CMK (cell line): ENCODE measurements around the gene OR2V1.
"Not testable (repeated sequence)": the region's sequence is repeated elsewhere in the genome, so short reads cannot be mapped to it uniquely, and the experiment has no call there.

Source experiments
- DNase-seq: peaks from one replicate; pipeline ENCODE4 v3.0.0-alpha.2; 2010; ENCODE audit warnings: low read depth

OR2V1 gene

DNA sequence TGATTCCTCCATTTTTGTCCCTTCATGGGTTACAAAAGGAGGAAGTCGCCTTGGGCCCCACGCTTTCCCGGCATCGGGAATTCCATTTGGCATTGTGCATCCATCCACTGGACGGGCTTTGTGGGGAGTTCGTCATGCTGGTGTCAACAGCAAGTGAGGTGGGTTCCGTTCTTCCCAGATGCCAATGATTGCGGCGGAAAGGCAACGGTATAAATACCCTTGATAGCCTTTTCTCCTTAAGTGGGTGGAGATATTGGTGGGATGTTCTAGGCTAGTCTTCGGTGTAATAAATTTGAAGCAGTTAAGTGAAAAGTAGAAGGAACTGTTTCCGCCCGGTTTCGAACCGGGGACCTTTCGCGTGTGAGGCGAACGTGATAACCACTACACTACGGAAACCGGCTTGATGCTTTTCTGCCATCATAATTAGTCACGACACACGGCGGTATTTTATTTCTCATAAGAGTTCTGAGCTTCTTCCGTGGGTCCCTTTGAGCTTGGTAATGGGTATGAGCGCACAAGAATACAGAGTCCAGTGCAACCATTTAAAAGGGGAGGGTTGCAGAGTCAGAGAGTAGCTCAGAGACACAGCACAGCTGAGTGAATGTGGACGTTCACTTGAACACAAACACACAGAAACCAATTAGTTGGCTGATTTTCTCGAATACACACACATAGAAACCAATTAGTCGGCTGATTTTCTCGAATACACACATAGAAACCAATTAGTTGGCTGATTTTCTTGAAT is 28.9 kb downstream of the OR2V1 start:
- not testable (repeated sequence) for DNase-seq

DNA sequence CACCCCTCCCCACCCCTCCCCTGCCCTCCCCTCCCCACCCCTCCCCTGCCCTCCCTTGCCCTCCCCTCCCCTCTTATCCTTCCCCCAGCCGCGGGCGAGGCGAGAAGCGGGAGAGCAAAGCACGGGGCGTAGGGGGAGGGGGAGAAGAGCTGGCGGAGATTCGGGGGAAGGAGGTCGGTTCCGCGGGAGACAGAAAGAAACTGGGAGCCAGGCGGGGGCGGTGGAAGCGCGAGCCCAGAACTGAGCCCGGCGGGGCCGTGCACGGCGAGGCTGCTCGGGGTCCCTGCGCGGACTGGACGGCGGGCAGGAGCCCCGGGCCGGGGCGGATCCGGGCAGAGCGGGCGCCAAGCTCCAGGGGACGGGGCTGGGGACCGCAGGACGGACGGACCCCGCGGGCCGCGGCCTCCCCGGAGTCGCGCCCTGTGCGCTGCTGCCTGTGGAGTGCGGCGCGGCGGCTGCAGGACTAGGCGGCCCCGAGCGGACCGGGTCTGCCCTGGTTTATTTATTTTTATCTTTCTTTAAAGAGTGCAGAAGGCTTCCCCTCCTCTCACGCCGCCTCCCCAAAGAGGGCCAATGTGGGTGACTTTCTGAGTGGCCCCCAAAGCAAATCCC is 29.8 kb downstream of the OR2V1 start:
- not testable (repeated sequence) for DNase-seq

DNA sequence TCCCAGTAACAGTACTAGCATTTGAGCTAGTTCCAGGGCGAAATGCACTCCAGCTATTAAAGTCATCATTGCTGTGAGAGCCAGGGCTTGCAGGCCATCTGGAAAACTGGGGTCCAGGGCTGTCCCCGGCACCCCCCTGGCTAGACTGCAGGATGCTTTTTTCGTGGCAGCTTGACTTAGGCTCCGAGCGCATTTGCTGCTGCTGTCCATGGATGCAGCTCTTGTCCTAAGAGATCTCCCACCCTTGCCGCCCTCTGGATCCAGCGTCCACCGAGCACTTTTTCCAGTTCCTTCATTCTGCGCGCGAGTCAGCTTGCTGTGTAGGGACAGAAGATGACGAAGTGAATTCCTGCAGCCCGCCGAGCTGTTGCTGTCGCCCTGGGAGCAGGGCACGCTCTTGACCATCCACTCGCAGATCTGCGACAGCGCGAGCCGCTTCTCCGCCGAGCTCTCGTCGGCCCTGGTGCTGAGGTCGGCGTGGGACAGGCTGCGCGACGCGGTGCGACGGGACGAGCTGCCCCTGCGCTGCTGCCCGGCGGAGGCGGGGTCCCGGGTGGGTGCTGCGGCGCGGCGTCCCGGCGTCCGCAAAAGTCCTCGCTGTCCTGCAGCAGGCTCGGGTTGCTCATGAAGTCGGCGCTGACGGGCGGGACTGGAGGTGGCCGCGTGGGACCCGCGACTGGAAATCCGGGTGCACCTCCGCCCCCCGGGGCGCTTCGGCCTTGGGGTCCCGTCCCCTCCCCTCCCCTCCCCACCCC is 30.7 kb downstream of the OR2V1 start:
- DNase-seq = no peak

DNA sequence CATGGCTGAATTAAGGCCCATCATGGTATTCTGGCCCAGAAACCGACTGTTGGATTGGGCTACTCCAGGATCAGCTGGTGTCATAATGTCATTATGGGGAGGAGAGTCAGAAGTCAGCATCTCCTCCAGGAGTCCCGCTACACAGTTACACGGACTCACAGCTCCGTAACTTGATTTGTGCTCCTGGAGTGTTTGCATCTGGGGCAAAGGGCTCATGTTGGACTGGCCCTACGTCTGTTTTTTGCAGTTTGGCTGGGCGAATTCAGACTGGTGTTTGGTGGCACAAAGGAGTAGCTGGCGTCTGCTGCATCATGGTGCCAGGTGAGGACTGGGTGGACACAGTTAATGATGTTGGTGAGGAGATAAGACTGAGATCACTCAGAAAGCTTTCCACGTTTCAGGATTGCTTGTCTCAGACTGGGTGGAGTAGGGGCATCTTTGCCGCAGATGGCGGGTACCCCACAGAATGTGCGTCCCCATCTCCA is 31.3 kb downstream of the OR2V1 start:
- no peak for DNase-seq

DNA sequence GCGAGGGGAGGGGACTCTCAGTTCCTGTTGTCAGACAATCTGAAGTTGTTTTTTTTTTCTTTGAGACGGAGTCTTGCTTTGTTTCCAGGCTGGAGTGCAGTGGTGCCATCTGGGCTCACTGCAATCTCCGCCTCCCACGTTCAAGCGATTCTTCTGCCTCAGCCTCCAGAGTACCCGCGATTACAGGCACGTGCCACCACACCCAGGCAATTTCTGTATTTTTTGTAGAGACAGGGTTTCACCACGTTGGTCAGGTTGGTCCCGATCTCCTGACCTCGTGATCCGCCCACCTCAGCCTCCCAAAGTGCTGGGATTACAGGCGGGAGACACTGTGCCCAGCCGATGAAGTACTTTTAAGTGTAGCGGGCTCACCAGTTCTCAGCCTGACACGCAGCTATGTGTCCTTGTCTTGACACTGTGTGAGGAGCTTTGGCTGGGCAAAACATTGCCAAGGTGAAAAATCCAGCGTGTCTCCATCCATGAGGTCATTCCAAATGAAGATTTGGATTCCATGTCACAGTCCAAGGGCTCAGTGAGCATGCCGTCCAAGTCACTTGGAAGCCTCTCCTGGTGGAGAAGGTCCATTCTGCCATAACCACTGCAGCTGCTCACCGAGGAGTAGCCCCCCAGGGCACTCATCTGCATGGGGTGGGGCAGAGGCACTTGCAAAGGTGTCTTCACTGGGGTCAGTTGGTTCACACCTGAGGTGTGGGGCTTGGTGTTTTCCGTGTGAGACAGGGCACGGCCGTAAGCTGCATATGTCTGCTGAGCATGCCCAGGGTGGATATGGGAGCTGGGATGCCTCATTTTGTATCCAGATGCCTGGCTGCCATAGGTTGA is 32.0 kb downstream of the OR2V1 start:
- DNase-seq = no peak

DNA sequence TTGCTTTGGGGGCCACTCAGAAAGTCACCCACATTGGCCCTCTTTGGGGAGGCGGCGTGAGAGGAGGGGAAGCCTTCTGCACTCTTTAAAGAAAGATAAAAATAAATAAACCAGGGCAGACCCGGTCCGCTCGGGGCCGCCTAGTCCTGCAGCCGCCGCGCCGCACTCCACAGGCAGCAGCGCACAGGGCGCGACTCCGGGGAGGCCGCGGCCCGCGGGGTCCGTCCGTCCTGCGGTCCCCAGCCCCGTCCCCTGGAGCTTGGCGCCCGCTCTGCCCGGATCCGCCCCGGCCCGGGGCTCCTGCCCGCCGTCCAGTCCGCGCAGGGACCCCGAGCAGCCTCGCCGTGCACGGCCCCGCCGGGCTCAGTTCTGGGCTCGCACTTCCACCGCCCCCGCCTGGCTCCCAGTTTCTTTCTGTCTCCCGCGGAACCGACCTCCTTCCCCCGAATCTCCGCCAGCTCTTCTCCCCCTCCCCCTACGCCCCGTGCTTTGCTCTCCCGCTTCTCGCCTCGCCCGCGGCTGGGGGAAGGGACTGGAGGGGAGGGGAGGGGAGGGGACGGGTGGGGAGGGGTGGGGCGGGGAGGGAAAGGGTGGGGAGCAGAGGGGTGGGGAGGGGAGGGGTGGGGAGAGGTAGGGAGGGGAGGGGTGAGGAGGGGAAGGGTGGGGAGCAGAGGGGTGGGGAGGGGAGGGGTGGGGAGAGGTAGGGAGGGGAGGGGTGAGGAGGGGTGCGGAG is 33.0 kb downstream of the OR2V1 start:
- not testable (repeated sequence) for DNase-seq

DNA sequence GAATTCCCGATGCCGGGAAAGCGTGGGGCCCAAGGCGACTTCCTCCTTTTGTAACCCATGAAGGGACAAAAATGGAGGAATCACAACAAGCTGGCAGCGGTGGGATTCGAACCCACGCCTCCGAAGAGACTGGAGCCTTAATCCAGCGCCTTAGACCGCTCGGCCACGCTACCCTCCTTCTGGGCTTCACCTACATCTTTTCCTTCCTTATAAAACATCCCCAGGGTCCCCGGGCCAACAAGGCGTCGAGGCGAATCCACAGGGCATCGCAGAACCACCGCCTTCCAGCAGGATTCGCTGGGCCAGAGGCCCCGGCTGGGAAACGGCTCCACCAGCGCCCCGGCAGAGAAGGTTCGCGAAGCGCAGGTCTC is 33.6 kb downstream of the OR2V1 start:
- DNase-seq = not testable (repeated sequence)

DNA sequence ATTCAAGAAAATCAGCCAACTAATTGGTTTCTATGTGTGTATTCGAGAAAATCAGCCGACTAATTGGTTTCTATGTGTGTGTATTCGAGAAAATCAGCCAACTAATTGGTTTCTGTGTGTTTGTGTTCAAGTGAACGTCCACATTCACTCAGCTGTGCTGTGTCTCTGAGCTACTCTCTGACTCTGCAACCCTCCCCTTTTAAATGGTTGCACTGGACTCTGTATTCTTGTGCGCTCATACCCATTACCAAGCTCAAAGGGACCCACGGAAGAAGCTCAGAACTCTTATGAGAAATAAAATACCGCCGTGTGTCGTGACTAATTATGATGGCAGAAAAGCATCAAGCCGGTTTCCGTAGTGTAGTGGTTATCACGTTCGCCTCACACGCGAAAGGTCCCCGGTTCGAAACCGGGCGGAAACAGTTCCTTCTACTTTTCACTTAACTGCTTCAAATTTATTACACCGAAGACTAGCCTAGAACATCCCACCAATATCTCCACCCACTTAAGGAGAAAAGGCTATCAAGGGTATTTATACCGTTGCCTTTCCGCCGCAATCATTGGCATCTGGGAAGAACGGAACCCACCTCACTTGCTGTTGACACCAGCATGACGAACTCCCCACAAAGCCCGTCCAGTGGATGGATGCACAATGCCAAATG is 34.1 kb downstream of the OR2V1 start:
- DNase-seq = not testable (repeated sequence)

DNA sequence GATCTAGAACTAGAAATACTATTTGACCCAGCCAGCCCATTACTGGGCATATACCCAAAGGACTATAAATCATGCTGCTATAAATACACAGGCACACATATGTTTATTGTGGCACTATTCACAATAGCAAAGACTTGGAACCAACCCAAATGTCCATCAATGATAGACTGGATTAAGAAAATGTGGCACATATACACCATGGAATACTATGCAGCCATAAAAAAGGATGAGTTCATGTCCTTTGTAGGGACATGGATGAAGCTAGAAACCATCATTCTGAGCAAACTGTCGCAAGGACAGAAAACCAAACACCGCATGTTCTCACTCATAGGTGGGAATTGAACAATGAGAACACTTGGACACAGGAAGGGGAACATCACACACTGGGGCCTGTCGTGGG is 35.8 kb downstream of the OR2V1 start:
- not testable (repeated sequence) for DNase-seq

DNA sequence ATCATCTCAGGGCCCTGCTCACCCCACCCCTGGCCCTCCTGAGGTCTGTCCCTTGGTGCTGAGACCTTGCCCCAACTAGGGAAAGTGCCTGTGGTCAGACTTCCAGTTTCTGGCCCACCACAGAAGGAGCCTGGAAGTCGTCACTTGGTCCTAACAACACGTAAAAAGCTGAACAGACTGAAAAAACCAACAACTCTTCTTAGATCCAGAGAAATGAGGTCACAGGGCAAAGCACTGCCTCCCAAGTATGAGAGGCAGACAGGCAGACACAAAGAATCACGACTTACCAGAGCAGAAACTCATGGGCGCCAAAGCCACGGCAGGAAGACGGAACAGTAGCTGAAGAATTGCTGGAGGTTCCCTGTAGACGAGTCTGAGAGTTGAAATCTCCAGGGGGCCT is 38.5 kb downstream of the OR2V1 start:
- DNase-seq = no peak

DNA sequence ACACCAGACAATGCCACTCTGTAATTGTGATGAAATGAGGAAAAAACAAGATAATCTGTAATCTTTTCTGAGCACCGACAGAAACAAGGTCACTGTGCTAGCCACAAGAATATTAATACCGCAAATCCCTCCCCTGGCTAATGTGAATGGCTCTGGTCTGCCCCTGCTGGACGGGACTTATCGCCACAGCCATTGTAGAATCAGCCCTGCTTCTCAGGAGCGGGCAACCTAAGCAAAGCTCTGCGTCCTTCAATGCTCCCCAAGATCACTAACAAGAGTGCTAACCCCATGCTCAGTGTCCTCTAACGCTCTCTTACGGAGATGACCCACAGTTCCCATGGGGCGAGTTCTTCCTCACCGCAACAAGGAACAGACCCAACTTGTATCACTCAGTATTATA is 42.7 kb downstream of the OR2V1 start:
- DNase-seq = peak; percentile 7

DNA sequence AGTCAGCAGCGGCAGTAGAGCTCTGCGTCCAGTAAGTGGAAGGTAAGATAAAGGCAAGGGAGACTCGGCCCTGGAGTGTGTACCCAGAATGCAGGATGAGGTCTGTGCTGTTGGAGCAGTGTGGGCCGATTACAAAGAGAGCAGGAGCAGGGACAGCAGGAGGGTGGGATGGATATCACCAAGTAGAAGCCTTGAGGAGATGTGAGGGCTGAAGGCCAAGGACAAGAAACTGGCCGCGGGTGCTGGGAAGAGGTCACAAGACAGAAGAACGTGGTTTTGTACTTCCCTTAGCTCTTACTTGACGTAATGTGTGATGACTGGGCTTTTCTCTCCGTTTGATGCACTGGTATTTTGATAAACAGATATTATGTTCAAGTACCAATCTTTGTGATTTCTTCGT is 43.7 kb downstream of the OR2V1 start:
- DNase-seq = no peak

DNA sequence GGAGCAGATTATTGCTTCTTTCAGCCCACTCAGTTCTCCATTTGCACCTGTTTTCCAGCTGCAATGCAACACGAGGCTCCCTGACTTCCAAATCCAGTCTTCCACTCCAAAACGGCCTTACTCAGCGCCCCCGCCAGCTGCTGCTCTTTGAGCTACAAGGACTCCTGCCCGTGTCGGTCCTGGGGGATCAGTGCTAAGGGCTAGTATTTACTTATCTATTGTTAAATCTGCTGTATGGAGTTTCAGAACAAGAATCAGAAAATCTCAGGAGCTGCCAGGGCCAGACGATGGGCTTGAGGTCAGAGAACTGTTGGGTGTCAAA is 44.1 kb downstream of the OR2V1 start:
- DNase-seq = no peak

DNA sequence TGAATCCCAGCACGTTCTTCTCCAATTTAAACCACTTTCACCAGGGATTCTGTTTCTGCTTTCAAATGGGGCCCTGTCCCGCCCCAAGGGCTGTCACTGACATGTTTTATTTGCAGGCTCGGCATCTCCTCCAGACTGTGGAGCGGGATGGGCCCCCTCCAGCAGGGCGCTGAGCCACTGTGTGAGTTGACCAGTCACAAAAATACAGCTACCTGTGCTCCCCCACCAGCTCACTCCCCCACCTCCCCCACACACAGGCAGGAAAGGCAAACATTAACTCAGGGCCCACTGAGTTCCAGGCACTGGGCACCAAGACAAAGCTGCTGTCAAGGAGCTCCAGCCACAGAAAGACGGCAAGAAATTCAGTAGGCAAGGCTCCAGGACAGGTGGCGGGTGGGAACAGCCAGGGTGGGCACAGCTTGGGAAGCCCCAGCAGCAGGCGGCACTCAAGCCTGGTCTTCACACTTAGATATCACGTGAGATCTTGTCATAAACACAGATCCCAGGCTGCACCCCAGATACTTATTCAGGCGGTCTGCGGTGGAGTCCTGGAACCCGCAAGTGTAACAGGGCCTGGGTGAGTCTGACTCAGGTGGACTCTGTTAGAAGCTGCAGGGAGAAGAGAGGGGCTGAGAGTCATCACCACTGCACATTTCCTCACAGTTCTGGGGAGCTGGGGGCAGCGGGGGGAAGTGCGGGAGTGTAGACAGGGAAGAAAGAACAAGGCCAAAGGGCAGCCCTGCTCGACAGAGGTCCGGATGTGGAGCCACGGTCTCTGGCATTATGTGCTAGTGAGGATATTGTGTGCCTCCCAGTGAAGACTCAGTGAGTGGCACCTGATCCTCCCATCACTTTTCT is 44.7 kb downstream of the OR2V1 start:
- no peak for DNase-seq

DNA sequence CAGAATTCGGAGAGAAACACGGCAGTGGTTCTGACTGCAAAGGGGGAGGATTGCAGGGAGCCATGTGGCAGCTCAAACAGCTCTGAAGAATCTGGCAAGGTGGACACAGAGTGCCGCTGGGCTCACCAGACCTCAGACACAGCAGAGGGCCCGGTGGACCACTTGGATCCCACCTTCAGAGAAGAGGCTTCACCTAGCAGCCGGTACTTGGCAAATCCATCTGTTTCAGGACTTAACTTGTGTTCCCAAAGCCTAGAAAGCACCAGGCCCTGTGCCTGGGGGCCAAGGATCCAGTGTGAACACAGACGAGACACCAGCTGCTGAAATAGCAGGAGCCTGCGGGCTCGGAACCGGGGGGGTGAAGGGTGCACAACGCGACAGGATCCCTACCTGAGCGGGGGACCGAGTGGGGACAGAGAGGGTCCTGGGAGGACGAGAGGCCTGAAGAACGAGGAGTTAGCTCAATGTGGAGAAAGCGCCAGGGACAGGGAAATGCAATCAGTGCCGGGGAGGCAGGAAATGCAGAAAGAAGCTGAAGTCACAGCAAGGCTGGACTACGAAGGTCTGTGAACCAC is 46.3 kb downstream of the OR2V1 start:
- no peak for DNase-seq

DNA sequence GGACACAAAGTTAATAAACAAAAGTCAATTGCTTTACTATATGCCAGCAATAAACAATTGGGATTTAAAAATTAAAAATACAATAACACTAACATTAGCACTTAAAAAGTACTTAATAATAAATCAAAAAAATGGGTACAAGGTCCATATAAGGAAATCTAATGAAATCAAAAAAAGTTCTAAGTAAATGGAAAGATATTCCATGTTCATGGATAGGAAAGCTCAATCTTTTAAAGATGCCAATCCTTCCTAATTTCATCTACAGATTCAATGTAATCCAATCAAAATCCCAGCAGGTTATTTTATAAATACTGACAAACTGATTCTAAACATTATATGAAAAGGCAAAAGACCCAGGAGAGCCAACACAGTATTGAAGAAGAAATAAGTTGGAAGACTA is 49.0 kb downstream of the OR2V1 start:
- DNase-seq = no peak

DNA sequence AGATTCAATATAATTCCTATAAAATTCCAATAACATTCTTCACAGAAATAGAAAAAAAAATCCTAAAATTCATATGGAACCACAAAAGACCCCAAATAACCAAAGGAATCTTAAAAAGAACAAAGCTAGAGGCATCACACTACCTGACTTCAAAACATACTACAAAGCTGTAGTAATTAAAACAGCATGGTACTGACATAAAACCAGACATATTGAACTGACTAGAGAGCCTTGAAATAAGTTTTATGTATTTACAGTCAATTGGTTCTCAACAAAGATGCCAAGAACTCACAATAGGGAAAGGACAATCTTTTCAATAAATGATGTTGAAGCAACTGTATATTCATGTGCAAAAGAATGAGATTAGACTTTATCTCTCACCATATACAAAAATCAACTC is 54.0 kb downstream of the OR2V1 start:
- no peak for DNase-seq
